SK-N-MC (cell line): ENCODE data around the gene EEIG1.

Source experiments
- DNase-seq: peaks from one replicate; pipeline ENCODE4 v3.0.0-alpha.2; 2011; ENCODE audit warnings: low read depth, low spot score
- H3K27ac ChIP-seq: fragments of 200-600 bp; sonication (generic); 2 replicates; pipeline ENCODE4 v1.5.1; 2016; ENCODE audit warnings: mixed run types
- H3K36me3 ChIP-seq: fragments of 200-600 bp; sonication (generic); 2 replicates; pipeline ENCODE4 v1.6.1; 2017; ENCODE audit warnings: antibody characterized with exemption, low read length, mixed read lengths; ENCODE audit not compliant: insufficient read depth
- H3K4me3 ChIP-seq: fragments of 200-600 bp; sonication (generic); 2 replicates; pipeline ENCODE4 v1.5.1; 2016
- H3K9ac ChIP-seq: fragments of 200-600 bp; sonication (generic); 2 replicates; pipeline ENCODE4 v1.8.0; 2017; ENCODE audit warnings: mixed run types, mixed read lengths; ENCODE audit not compliant: insufficient read length
- H3K9me3 ChIP-seq: fragments of 200-600 bp; sonication (generic); 2 replicates; pipeline ENCODE4 v1.6.1; 2017; ENCODE audit warnings: low read depth, mild to moderate bottlenecking, antibody characterized with exemption, low read length, moderate library complexity, mixed read lengths
- EZH2 ChIP-seq: fragments of 200-600 bp; sonication (generic); IDR thresholded peaks from one replicate; pipeline ENCODE4 v1.6.1; 2017; ENCODE audit warnings: antibody characterized with exemption
- FOXP2 ChIP-seq: optimal IDR thresholded peaks from 2 replicates; pipeline ENCODE3; 2011; ENCODE audit warnings: mild to moderate bottlenecking, moderate library complexity; ENCODE audit not compliant: insufficient read depth; ENCODE audit errors: extremely low read length, control extremely low read depth
- POLR2AphosphoS5 ChIP-seq: IDR thresholded peaks from 2 replicates; pipeline ENCODE4 v1.6.1; 2012; ENCODE audit warnings: mild to moderate bottlenecking, low read depth, low read length, borderline replicate concordance

The EEIG1 gene

GRCh38 chr9:127966416-127967150 is 14.2 kb downstream of the EEIG1 start:
- no peaks in the 10 kb centered on the region for H3K9me3 ChIP-seq
- H3K27ac ChIP-seq, result peak overlapping the region; percentile 99
- no peak overlapping the region for H3K9ac ChIP-seq
- H3K36me3 ChIP-seq, result no peaks in the 10 kb centered on the region
- no peak overlapping the region for H3K4me3 ChIP-seq
- TF ChIP-seq EZH2 (no peak), POLR2AphosphoS5 (no peak), FOXP2 (no peak)
- no peak for DNase-seq

DNA sequence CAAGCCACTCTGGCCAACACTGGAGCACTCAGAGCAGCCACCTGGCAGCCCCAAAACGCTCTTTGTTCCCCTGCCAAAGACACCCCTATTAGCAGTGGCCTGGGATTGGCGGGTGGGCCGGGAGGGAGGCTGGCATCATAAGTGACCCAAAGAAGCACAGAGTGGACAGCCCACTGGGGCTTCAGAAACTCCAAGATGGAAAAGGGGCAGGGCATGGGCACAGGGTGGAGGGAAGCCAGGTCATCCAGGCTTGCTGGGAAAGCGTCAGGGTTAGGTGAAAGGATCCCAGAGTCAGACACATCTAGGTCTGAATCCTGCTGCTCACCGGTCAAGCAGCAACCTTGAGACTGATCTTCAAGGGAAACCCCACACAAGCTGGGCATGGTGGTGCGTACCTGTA is 14.8 kb downstream of the EEIG1 start:
- TF ChIP-seq EZH2 (no peak), FOXP2 (no peak), POLR2AphosphoS5 (no peak)
- H3K9ac ChIP-seq, result peak overlapping the region; percentile 73
- H3K9me3 ChIP-seq, result no peaks in the 10 kb centered on the region
- no peaks in the 10 kb centered on the region for H3K36me3 ChIP-seq
- no peak for DNase-seq
- peak overlapping the region; percentile 66 for H3K4me3 ChIP-seq
- H3K27ac ChIP-seq, result peak overlapping the region; percentile 99

DNA sequence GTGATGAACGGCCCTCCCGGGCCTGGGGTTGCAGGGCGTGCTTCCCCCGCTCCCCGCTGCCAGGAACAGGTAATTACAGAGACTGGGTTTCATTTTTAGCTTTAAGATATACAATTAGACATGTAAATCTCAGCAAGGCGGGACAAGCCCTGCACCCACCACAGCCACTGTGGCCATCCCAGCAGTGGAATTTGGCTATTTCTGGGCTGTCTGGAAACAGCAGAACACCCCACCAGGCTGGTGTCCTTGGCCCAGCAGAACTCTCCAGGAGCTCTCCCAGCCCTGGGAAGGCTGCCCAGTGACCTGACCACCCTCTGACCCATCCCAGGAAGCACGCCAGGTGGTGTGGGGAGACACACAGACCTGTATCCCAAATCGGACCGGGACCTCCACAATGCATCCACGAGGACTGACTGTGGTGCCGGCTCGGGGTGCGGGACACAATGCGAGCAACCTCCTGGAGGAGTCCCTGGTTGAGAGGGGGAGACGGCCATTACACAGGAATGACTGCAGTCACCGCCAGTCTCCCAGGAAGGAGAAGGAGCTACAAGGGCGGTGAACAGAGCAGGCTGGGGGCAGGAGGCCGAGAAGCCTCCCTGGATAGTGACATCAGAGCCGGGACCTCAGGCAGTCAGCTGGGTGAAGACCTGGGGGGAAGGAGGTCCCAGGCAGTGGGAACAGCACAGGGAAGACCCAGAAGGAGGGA is 17.3 kb downstream of the EEIG1 start:
- Histone ChIP-seq H3K9ac (no peak overlapping the region), H3K36me3 (no peaks in the 10 kb centered on the region), H3K9me3 (no peaks in the 10 kb centered on the region), H3K4me3 (no peak overlapping the region), H3K27ac (peak overlapping the region; percentile 73)
- TF ChIP-seq POLR2AphosphoS5, result no peak
- TF ChIP-seq FOXP2, result no peak
- TF ChIP-seq EZH2, result no peak
- DNase-seq, result no peak

GRCh38 chr9:127963041-127963358 is 17.8 kb downstream of the EEIG1 start:
- Histone ChIP-seq H3K9me3 (no peaks in the 10 kb centered on the region), H3K27ac (peak overlapping the region; percentile 73), H3K9ac (no peak overlapping the region), H3K36me3 (no peaks in the 10 kb centered on the region), H3K4me3 (no peak overlapping the region)
- no peak for DNase-seq
- no peak for TF ChIP-seq FOXP2
- no peak for TF ChIP-seq POLR2AphosphoS5
- TF ChIP-seq EZH2, result no peak

DNA sequence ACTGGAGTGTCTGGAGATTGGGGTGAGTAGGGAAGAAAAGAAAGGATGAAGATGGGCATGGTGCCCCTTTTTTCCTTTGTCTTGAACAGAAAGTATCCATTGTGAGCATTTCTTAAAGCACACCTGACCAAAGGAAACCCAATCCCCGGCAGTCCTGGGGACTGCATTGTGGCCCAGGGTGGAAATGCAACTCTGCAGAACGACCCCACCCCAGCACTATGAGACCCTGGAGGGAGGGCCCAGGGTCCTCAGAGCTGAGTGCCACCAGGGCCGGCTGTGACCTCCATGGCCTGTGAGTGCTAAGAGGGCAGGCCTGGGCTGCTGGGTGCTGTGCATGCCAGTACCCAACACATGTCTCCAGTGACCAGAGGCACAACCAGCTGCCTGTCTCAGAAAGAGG is 18.5 kb downstream of the EEIG1 start:
- TF ChIP-seq FOXP2 (no peak), EZH2 (no peak), POLR2AphosphoS5 (no peak)
- H3K4me3 ChIP-seq, result no peak overlapping the region
- peak overlapping the region; percentile 73; the same call in 1 of the 2 replicates for H3K27ac ChIP-seq
- no peak overlapping the region for H3K9ac ChIP-seq
- DNase-seq, result no peak
- no peaks in the 10 kb centered on the region for H3K36me3 ChIP-seq
- no peaks in the 10 kb centered on the region for H3K9me3 ChIP-seq

DNA sequence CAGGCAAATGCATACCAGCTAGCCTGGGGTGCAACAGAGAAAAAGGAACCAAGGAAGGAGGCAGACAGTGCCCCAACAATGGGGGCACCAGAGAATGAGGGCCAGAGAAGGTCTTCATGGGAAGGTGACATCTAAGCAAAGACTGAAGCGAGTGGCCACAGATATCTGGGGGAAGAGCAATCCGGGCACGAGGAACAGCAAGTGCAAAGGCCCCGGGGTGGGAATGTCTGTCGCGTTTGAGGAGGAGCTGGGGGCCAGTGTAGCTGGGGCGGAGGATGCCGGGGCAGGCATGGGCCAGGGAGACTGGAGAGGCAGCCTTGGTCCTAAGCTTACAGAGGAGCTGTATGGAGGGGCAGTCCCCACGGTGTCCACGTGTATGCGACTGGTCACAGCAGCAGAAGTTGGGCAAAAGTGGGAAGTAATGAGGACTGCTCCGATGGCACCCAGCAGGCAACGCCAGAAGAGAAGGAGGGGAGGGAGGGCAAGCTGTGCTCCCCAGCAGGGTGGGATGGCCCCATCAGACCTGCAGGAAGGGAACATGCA is 19.1 kb downstream of the EEIG1 start:
- Histone ChIP-seq H3K4me3 (no peak overlapping the region), H3K36me3 (no peaks in the 10 kb centered on the region), H3K9me3 (no peaks in the 10 kb centered on the region), H3K27ac (no peak overlapping the region), H3K9ac (no peak overlapping the region)
- TF ChIP-seq FOXP2 (no peak), POLR2AphosphoS5 (no peak), EZH2 (no peak)
- no peak for DNase-seq

DNA sequence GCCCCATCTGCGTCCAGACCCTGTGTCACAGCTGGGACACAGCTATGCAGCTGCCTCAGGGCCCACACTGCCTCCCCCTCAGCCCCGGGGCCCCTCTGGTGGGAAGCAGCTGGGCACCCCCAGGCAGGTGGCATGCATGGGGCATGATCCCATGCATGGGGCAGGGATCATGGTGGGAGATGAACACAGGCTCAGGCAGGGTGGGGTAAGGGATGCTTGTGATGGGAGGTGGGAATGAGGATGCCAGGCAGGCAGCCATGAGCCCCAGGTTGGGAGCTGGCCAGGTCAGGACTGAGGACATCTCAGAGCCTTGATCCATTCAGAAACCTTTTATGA is 19.7 kb downstream of the EEIG1 start:
- Histone ChIP-seq H3K9ac (no peak overlapping the region), H3K27ac (no peak overlapping the region)

GRCh38 chr9:127960410-127961154 is 20.2 kb downstream of the EEIG1 start:
- no peak for DNase-seq
- TF ChIP-seq POLR2AphosphoS5 (no peak), FOXP2 (no peak), EZH2 (no peak)
- H3K4me3 ChIP-seq, result no peak overlapping the region
- H3K9ac ChIP-seq, result peak overlapping the region; percentile 37
- H3K9me3 ChIP-seq, result no peaks in the 10 kb centered on the region
- no peaks in the 10 kb centered on the region for H3K36me3 ChIP-seq
- H3K27ac ChIP-seq, result peak overlapping the region; percentile 59; the same call in 1 of the 2 replicates

More for the DNA sequence above, 19.7 kb downstream of the EEIG1 start:
- TF ChIP-seq EZH2 (no peak), FOXP2 (no peak), POLR2AphosphoS5 (no peak)
- Histone ChIP-seq H3K9me3 (no peaks in the 10 kb centered on the region), H3K36me3 (no peaks in the 10 kb centered on the region), H3K4me3 (no peak overlapping the region)
- no peak for DNase-seq

DNA sequence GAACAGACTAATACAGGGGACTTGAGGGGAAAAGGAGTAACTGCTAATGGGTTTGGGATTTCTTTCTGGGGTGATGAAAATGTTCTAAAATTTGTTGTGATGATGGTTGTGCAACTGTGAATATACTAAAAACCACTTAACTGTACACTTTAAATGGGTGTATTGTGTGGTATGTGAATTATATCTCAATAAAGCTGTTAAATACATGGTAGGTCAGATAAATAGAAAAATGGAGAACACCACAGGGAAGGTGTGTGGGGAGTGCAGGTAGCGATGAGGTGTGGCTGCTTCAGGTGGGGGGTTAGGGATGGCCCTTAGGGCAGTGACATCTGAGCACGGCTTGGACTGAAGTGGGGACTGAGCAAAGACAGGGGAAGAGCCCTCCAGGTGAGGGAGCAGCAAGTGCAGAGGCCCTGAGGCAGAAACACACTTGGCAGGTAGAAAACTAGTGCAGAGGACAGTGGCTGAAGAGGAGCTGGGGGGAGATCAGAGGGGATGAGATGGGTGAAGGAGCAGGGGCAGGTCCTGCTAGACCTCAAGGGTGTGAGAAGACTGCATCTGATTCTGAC is 20.9 kb downstream of the EEIG1 start:
- DNase-seq, result no peak

More for the DNA sequence above, 20.9 kb downstream of the EEIG1 start:
- H3K4me3 ChIP-seq, result no peak overlapping the region
- no peaks in the 10 kb centered on the region for H3K9me3 ChIP-seq
- H3K9ac ChIP-seq, result no peak overlapping the region
- no peaks in the 10 kb centered on the region for H3K36me3 ChIP-seq
- no peak for TF ChIP-seq EZH2
- no peak for TF ChIP-seq POLR2AphosphoS5
- no peak for TF ChIP-seq FOXP2
- H3K27ac ChIP-seq, result 0 out of 2 replicates have a peak overlapping the region, but pooled peaks have one; percentile 59
